ACHN (cell line): ENCODE results near the gene TBRG1.
"Not testable (repeated sequence)": the region's sequence is repeated elsewhere in the genome, so short reads cannot be mapped to it uniquely, and the experiment has no call there.

Source experiments
- DNase-seq: peaks from one replicate; pipeline ENCODE4 v3.0.0-alpha.2; 2015
- in situ Hi-C: cut with HindIII; loops from 2 replicates; pipeline ENCODE4 v1.10.0; 2017; ENCODE audit warnings: low sequenced_read_pairs, low pct_ligation_motif_present, low pct_unique_long_range_greater_than_20kb

Gene TBRG1, protein sequence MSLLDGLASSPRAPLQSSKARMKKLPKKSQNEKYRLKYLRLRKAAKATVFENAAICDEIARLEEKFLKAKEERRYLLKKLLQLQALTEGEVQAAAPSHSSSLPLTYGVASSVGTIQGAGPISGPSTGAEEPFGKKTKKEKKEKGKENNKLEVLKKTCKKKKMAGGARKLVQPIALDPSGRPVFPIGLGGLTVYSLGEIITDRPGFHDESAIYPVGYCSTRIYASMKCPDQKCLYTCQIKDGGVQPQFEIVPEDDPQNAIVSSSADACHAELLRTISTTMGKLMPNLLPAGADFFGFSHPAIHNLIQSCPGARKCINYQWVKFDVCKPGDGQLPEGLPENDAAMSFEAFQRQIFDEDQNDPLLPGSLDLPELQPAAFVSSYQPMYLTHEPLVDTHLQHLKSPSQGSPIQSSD

DNA sequence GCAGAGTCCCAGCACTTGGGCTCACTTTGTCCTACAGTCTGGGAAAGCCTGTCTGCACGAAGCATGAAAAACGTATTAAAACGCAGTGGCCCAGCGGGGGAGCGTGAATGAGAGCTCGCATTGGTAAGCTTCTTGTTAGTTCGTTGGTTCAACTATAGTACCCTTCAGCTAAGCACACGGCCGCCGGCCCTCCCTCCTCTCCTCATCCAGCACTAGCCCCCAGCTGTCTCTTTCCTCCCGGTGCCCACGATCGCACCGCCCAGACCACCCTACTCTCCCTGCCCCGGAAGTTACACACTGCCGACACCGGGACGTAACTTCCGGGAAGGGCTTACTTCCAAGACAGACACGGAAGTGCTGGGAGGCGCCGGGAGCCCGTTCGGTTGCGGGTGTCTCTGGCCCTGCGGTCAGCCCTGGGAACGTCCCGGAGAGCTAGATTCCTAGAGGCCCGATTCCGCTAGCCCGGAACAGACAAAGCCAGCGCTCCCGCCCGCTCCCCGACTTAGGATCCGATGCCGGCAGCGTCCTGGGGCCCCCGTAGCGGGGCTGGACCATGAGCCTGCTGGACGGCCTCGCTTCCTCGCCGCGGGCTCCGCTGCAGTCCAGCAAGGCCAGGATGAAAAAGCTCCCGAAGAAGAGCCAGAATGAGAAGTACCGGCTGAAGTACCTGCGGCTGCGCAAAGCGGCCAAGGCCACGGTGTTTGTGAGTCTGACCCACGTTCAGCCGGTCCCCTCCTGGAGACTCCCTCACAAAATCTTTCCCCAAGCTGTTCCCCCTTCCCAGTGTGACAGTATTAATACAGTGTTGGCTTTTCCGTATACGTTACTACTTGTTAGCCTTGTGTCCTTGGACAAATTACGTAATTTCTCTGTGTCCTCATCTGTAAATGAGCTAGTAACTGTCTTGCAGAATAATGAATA is at the start of gene TBRG1:
Gene TBRG1 (plus strand): TSS at position 334 of the 921 bp plus-strand sequence. CDS start 220 bp downstream, at position 554.
- DNase-seq = peak; percentile 85
- in situ Hi-C loops = no loop called here

DNA sequence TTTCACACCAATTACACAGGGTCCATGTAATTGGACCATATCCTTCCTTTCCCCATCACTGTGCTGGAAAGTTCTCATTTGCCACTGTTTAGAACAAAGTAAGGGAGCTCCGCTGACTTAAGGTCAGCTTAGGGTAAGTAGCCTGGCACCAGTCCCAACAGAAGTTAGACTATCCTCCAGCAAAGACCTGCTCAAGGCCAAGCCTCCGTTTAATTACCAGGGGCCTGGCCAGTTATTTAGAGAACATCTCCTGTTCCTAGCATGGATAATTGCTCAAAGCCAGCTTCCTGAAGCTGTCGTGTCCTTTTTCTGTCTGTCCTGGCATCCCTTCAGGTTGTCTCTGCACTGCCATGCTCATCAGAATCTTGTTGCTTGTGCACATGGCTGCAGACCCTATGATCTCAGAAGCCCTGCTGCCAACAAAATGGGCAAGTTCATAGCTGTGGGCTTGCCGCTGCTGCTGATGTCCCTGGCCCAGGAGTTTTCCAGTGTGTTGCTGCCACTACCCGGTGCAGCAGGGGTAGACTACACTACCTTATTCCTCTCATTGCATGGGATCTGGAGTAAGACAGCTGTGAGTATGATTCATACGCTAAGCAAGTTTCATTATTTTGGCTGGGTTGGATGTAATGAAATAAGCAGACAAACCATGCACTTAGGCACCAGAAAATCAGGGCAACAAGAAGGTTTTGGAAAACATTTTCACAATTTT is 44.8 kb upstream of the TBRG1 start:
- no peak for DNase-seq
- in situ Hi-C loops = loop anchor here (25.0 kb wide), 1 partner anchor 141 kb away; the partner anchor contains the start of gene OR8B8

DNA sequence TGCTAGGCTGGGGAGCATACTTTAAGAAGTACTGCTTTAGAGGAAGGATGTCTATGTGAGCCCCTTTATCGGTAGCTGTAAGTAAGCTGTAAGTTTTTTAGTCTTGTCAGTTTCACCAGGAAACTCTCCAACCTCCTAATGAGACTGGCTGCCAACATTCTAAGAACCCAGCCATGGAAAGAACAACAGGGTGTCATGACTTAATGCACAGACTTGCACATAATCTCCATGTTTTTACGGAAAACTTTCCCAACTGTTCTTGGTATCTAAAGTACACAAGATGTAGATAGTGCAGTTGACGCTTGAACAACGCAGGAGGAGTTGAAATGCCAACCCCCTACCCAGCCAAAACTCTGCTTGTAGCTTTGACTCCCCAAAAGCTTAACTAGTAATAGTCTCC is 43.9 kb upstream of the TBRG1 start:
- in situ Hi-C loops = loop anchor here (25.0 kb wide), 1 partner anchor 141 kb away; the partner anchor contains the start of gene OR8B8
- DNase-seq = no peak

DNA sequence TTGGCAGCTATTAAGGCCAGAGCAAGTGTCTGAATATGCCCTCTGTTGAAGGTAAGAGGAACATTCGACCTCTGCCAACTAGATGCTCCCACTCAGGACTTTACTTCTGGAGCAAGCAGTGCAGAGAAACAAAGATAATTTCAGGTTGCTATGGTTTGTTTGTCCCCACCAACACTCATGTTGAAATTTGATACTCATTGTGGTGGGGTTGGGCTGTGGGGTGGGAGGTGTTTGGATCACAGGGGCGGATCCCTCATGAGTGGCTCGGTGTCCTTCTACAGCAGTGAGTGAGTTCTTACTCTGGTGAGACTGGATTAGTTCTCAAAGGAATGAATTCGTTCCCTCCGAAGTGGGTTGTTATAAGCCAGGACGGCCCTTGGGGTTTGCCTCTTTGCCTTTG is 40.8 kb upstream of the TBRG1 start:
- in situ Hi-C loops = loop anchor here (25.0 kb wide), 1 partner anchor 145 kb away; the partner anchor contains the start of gene OR8B8
- DNase-seq = no peak

DNA sequence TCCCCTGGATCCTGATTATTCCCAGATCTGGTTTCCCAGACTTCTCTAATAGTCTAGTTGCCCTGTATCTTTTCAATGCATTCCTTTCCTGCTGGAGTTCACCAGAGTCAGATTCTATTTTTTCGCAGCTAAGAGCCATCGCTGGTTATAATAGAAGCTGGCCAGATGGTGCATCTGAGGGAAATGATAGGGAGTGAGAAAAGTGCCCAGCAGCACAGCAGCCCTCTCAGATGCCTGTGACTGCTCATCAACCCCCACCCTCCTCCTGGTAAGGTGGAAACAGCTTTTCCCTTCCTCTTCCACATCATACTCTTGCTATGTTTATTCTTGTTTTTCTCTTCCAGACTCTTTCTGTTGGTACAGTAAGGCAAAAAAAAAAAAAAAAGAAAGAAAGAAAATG is 40.1 kb upstream of the TBRG1 start:
- in situ Hi-C loops = loop anchor here (25.0 kb wide), 1 partner anchor 145 kb away; the partner anchor contains the start of gene OR8B8

DNA sequence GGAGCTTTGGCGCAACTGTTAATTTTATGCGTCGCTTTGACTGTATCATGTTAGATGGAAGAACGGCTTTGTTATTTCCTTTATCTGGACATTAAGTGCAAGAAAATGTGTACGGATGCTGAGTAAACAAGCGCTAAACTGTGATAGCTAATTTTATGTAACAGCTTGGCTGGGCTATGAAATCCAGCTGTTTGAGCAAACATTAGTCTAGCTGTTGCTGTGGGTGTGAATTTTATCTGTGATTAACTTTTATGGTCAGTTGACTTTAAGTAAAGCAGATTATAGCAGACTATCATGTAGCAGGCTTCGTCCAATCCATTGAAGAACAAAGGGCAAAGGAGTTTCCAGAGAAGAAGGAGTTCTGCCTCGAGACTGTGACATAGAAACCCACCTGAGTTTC is 38.9 kb upstream of the TBRG1 start:
- no peak for DNase-seq
- in situ Hi-C loops = loop anchor here (25.0 kb wide), 1 partner anchor 146 kb away; the partner anchor contains the start of gene OR8B8

More for the DNA sequence above, 40.1 kb upstream of the TBRG1 start:
- no peak for DNase-seq

DNA sequence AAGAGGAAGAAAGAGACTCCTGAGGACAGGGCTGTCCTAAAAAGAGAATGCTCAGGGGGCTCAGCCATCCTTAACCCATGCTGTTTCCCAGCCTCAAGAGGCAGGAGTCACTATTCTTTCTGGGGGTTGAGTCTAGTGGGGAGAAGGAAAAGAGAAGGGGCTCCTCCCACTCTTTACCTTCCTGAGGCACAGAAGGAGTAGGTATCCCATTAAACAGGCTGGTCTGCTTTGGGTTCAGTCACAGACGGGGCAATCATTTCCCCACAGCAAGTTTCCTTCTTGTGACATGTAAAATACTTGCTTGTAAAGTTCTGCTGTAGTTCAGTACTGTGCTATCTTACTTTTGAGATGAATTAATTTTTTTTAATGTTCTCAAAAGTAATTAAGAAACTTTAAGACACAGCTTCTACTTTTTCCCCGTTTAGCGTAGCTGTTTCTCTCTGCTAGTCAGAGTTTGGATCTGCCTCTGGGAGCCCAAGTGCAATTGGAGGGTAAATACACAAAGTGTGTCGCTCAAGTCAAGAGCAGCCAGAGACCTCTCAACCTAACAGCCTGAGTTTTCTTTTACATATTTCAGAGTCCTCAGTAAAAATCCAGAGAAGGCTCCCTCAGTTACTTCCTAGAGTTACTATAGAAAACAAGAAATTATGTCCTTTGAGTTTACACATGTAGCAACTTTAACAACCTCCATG is 37.8 kb upstream of the TBRG1 start:
- DNase-seq = no peak
- in situ Hi-C loops = loop anchor here (25.0 kb wide), 1 partner anchor 148 kb away; the partner anchor contains the start of gene OR8B8

DNA sequence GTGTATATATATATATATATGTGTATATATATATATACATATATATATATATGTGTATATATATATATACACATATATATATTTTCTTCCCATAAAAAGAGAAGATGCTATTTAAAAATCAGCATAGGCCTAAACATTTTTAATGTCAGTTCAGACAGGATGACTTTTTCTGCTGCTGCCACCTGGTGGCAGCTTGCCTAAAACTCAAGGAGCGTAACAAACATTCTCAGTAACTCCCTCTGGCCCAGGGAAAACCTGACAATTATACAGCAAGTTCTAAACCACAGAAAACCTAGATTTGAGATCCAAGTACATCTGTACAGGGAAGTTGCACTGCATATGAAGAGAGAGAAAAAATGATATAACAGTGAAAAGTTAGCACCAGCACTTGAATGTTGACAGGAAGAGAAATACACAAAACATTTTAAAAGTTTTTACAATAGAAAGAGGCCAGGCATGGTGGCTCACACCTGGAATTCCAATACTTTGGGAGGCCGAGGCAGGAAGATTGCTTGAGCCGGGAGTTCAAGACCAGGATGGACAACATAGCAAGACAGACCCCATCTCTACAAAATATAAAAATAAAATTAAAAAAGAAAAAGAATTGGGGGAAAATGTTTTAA is 36.3 kb upstream of the TBRG1 start:
- in situ Hi-C loops = loop anchor here (25.0 kb wide), 1 partner anchor 149 kb away; the partner anchor contains the start of gene OR8B8
- peak; percentile 55 for DNase-seq

DNA sequence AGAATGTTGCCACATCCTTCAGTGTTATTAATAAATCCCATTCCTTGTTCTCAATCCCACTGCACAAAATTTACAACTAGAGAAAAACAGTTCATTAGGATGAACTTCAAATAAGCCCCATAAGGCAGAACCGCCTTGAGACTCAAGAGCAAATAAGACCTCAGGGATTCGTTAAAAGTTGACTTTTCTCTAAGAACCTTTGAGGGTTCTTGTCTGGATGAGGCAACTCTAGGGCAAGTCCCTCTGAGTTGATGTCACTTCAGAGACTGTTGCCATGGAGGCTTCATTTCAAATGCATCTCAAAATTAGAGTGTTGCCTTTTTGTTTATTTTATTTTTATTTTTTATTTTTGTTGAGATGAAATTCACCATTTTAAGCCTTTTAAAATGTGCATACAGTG is 31.2 kb upstream of the TBRG1 start:
- in situ Hi-C loops = loop anchor here (25.0 kb wide), 1 partner anchor 154 kb away; the partner anchor contains the start of gene OR8B8
- no peak for DNase-seq

DNA sequence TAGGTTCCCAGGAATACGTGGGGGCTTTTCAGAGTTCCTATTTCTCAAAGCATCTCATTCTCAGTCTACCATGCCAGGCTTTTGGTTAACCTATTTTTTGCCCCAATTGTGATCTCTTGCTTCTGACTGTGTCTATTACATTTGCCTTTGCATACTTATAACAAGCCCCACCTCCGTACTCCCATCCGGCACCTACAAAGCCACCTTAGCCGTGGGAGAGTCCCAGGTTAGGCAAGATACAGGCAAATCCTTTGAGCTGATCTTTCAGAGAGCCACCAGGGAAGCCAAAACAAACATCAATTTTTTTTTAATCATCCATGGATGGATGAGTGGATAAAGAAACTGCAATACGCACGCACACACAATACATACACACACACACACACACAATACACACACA is 30.0 kb upstream of the TBRG1 start:
- DNase-seq = no peak
- in situ Hi-C loops = loop anchor here (25.0 kb wide), 1 partner anchor 155 kb away; the partner anchor contains the start of gene OR8B8

DNA sequence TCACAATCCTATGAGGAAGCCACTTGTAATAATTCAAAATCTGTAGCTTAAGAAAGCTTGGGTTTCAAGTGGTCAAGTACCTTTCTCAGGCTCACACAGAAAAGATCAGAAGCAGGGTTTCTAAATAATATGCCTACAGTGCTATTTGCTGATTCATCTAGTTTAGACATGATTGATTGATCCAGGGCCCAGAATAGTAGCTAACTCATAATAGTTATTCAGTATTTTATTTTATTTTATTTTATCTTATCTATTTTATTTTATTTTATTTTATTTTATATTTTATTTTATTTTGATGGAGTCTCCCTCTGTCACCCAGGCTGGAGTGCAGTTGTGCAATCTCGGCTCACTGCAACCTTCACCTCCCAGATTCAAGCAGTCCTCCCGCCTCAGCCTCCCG is 27.4 kb upstream of the TBRG1 start:
- in situ Hi-C loops = loop anchor here (25.0 kb wide), 1 partner anchor 158 kb away; the partner anchor contains the start of gene OR8B8
- DNase-seq = no peak

DNA sequence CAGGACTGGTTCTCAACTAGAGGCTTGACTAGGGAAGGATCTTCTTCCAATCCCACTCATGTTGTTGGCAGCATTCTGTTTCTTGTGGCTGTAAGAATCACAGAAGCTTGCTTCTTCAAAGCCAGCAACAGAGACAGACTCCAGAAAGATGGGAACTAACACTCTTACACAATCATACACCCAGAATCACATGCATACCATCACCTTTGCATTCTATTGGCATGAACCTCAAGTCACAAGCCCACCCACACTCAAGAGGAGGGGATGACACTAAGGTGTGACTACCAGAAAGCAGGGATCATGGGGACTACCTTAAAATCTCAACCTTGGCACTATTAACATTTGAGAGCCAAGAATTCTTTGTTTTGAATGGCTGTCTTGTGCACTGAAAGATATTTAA is 25.0 kb upstream of the TBRG1 start:
- DNase-seq = no peak
- in situ Hi-C loops = loop anchor here (25.0 kb wide), 1 partner anchor 160 kb away; the partner anchor contains the start of gene OR8B8

DNA sequence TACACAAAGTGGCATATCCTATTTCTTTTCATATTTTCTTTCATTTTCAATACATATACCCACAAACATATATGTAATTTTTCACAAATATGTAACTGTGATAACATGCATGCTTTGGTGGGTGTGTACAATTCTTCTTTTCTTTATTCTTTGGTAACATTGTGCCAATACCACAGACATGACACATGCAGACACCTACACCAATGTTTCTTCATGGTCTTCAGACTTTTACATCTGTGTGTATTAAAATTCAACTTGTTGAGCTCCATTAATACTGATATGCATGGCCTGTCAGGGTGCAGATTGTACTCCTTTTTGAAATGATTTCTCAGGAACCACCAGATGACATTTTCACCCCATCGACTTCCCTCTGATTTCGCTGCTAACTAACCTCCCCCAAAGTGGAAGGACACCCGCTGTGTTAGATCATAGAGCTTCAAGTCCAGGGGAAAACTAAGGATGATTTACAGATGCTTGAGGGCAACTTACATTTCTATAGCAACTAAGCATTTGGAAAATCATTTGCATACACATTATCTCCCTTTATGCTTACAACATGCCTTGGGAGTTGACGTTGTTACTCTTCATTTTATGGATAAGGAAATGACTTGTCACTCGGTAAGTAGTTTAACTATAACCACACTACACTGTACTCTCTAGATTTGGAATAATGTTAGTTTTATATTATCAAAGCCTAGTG is 21.9 kb upstream of the TBRG1 start:
- in situ Hi-C loops = no loop called here
- DNase-seq = no peak

DNA sequence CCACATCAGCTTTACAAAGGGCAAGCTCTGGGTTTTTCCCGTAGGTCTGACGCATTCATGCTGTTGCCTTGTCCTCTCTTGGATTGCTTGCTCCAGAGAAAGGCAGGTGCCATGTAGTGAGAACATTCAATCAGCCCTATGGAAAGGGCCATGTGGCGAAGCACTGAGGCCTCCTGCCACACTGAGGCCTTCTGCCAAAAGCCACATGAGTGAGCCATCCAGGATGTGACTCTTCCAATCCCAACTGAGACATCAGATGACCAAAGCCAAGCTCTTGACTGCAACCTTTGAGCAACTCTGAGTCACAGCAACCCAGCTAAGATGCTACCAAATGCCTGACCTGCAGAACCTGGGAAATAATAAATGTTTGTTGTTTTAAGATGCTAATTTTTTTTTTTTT is 20.5 kb upstream of the TBRG1 start:
- in situ Hi-C loops = no loop called here
- no peak for DNase-seq

DNA sequence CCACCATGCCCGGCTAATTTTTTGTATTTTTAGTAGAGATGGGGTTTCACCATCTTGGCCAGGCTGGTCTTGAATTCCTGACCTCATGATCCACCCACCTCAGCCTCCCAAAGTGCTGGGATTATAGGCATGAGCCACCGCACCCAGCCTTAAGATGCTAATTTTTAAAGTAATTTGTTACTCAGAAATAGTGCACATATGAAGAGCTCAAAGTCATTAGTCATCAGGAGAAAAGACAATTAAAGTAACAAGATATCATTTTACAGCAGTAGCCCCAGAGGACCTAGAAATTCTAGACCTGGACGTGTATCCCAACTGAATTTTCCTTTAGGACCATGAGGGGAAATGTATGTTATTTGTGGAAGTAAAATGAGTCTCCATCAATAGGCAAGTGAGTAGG is 19.9 kb upstream of the TBRG1 start:
- in situ Hi-C loops, DNase-seq: not testable (repeated sequence)

DNA sequence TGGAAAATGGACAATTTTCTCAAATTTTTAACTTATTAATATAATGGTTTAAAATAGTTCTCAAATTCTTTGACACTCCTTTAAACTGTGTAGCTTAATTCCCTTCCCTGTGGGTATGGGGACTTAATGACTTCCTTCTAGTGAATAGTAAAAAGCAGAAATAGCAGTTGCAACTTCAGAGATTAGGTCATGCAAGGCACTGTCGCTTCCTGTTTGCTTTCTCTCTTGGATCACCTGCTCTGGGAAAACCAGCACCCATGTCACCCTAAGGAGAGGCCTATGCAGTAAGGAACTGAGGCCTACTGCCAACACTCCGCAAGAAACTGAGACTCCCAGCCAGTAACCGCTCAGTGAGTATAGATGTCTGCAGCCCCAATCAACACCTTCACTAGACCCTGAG is 16.9 kb upstream of the TBRG1 start:
- DNase-seq = no peak
- in situ Hi-C loops = no loop called here

DNA sequence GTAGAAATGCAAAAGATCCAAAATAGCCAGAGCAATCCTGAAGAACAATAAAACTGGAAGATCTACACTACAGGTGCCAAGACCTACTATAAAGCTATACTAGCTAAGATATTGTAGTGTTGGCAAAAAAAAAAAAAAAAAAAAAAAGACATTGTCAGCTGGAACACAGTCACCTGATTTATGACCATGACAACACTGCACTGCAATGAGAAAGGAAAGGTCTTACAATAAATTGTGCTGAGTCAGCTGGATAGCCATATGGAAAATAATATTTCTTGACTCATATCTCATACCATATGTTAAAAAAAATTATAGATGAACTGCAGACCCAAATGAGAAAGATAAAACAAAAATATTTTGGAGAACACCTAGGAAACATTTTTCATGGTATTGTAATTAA is 14.5 kb upstream of the TBRG1 start:
- in situ Hi-C loops = no loop called here
- no peak for DNase-seq
